NCI-H146 treated with DMSO at 0.1 percent for 48 hours (cell line): Measurements from ENCODE around the gene AMBRA1.
"Not testable (repeated sequence)": the region's sequence is repeated elsewhere in the genome, so short reads cannot be mapped to it uniquely, and the experiment has no call there.

Source experiments
- DNase-seq: peaks from one replicate; lab custom pipeline; 2025; ENCODE audit not compliant: unreplicated experiment; lab: John Stamatoyannopoulos, UW

The AMBRA1 gene

DNA sequence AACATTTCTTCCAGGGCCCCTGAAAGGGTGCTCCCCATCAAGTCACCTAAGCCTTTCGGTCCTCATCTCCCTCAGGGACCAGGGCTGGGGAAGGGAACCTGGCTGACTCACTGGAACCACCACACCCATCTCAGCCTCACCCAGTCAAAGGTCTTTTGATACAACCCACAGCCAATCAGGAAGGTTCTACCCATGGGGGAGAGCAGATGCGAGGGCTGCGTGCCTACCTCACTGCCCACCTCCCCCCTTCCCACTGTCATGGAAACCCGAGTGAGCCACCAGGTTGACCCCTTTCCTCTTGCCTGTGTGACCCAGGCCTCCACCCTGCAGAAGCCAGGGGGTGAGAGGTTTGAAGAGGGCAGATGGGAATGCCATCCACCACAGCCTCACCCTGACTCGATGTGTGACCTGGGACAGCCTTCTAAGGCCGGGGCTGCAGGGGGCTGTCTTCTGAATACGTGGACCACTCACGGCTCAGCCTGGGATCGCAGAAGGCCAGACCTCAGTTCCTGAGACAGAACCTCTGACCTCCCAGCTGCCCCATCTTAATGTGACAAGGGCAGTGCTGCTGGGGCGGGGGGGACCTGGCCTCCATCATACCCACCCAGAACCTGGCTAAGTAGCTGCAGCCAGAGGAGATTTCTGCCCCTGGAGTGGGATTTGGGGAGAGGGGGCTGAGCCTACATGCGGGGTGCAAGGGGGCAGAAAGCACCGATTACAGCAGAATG, 209.7 kb downstream of the AMBRA1 start:
- DNase-seq = no peak

DNA sequence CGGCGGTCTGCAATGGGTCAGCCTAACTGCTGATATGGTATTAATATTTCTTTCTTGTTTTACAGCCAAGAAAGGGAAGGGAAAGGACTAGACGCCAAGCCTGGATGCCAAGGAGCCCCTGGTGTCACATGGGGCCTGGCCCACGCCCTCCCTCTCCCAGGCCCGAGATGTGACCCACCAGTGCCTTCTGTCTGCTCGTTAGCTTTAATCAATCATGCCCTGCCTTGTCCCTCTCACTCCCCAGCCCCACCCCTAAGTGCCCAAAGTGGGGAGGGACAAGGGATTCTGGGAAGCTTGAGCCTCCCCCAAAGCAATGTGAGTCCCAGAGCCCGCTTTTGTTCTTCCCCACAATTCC, 210.4 kb downstream of the AMBRA1 start:
- no peak for DNase-seq

- DNase-seq = peak; percentile 15
Measured at GRCh38 chr11:46382646-46383403, 211.0 kb downstream of the AMBRA1 start.

DNA sequence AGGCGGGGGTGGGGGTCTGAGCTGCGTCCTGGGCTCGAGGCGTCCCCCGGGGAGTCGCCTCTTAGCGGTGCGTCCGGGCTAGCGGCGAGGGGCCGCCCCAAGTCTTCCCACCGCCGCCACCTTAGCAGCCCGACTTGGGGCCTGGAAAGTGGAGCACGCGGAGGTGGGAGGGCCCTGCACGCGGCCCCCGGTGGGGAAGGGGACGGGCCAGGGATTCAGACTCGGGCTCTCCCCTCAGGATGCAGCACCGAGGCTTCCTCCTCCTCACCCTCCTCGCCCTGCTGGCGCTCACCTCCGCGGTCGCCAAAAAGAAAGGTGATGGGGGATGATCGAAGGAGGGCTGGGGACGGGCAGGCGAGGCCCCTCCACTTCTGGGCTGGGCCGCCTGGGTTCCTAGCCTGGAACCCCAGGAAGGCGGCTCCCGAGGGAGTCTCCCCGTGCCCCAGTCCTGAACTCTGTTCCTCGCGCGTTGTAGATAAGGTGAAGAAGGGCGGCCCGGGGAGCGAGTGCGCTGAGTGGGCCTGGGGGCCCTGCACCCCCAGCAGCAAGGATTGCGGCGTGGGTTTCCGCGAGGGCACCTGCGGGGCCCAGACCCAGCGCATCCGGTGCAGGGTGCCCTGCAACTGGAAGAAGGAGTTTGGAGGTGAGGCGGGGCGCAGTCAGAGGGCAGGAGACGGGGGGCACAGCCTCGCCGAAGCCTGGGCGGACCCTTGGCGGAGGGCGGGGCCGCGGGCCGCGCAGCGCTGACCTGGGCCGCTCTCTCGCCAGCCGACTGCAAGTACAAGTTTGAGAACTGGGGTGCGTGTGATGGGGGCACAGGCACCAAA, 211.8 kb downstream of the AMBRA1 start:
- no peak for DNase-seq

- no peak for DNase-seq
Measured at GRCh38 chr11:46381048-46381818, 212.6 kb downstream of the AMBRA1 start, which contains the start of gene MDK. MDK (plus strand) TSS chr11:46381669; CDS start chr11:46382058, 389 bp downstream.

- no peak for DNase-seq
Measured at GRCh38 chr11:46380340-46381047, 213.3 kb downstream of the AMBRA1 start.

DNA sequence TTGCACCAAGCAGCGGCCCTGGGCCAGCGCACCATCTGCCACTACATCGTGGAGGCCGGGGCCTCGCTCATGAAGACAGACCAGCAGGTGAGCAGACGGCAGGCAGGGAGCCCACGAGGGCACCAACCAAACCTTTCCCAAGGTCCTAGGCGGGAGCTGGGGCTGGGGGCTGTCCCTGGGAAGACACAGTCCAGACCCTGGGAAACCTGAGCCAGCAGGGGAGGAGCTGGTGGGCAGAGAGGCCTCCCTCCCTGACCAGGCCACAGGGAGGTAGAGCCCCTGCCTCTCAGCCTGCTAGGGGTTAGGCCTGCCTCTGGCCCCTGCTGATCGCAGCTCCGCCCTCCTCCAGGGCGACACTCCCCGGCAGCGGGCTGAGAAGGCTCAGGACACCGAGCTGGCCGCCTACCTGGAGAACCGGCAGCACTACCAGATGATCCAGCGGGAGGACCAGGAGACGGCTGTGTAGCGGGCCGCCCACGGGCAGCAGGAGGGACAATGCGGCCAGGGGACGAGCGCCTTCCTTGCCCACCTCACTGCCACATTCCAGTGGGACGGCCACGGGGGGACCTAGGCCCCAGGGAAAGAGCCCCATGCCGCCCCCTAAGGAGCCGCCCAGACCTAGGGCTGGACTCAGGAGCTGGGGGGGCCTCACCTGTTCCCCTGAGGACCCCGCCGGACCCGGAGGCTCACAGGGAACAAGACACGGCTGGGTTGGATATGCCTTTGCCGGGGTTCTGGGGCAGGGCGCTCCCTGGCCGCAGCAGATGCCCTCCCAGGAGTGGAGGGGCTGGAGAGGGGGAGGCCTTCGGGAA, 214.1 kb downstream of the AMBRA1 start:
- DNase-seq = not testable (repeated sequence)

DNA sequence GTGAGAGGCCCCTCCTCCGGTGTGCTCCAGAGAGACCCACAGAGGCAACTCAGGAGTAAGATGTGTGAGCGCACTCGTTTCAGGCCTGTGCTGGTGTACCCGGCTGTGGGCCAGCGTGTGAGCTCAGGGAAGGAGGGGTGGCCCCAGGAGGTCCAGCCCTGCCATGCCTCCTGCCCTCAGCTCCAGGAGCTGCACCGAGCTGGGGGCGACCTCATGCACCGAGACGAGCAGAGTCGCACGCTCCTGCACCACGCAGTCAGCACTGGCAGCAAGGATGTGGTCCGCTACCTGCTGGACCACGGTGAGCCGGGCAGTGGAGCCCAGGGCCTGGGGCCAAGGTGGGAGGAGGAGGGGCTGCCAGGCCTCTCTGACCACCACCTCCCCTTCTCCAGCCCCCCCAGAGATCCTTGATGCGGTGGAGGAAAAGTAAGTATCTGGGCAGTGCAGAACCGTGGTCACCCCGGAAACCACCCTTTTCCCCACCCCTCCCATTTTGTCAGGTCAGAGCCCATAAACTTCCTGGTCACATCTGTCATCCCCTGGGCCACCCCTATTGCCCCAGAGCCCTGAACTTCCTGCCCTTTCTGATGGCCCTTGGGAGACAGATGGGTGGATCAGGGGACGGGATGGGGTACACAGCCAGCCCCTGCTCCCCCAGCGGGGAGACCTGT, 214.9 kb downstream of the AMBRA1 start:
- DNase-seq = no peak

DNA sequence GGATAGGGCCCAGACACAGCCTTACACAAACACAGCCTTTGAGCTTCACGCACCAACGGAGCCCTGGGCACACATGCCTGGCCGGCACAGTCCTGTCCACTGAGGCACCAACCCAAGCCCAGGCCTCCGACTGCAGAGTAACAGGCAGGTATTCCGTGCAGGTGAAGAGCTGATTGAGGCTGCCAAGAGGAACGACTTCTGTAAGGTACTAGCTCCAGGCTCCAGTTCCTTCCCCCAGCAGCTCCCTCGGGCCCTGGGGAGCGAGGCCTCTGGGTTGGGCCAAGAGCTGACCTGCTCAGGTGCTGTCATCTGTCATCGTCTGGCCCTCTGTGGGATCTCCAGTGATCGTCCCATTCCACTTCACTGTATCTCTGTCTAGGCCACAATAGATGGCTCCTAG, 215.5 kb downstream of the AMBRA1 start:
- DNase-seq = no peak

GRCh38 chr11:46377831-46378230, 216.0 kb downstream of the AMBRA1 start:
- DNase-seq = no peak

DNA sequence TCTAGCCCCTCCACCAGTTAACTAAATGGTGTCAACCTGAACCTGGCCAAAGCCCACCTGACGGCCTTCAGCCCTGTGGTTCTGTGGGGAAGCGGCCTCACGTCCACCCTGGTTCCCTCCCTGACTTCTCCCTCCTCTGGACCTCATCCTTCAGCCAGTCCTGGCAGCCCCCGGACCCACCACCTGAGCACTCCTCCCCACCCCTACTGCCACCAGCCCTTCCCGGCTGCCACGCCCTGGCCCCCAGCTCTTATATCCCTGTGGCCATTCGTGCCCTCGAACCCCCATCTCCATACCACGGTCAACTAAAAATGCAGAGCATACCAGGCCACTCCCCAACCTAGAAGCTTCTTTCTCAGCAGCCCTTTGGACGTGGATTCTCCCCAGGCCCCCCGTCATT, 216.5 kb downstream of the AMBRA1 start:
- DNase-seq = no peak

DNA sequence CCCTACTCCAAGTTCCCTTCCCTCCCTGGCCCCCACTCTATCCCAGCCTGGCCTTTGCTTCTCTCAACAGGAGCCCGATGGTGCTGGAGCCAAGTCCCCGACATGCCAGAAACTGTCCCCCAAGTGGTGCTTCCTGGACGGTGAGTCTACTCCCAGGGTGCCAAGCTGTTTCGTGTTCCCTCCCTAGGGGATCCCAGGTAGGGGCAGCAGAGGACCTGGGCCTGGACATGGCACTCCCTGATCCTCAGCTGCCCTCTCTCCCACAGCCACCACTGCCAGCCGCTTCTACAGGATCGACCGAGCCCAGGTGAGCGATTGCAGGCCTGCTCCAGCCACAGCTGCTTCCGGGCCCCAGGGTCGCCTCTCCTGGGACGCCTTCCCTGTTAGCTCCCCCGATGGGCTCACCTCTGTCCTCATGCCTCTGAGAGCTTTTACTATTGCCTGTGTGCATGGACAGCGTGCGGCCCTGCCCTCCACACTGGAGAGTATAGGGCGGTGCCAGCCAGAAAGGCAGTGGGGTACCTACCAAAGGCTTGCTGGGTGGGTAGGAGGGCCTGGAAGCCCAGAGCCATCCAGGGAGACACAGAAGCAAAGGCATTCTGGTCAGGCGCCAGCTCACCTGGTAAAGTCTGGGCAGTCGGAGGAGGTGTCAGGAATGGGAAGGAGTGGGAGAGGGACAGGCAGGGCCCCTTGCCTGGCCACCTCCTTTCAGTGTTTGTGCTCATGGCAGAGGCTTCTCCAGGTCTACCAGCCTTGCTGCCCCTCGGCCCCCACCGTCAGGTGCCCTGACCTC, 217.4 kb downstream of the AMBRA1 start:
- no peak for DNase-seq

DNA sequence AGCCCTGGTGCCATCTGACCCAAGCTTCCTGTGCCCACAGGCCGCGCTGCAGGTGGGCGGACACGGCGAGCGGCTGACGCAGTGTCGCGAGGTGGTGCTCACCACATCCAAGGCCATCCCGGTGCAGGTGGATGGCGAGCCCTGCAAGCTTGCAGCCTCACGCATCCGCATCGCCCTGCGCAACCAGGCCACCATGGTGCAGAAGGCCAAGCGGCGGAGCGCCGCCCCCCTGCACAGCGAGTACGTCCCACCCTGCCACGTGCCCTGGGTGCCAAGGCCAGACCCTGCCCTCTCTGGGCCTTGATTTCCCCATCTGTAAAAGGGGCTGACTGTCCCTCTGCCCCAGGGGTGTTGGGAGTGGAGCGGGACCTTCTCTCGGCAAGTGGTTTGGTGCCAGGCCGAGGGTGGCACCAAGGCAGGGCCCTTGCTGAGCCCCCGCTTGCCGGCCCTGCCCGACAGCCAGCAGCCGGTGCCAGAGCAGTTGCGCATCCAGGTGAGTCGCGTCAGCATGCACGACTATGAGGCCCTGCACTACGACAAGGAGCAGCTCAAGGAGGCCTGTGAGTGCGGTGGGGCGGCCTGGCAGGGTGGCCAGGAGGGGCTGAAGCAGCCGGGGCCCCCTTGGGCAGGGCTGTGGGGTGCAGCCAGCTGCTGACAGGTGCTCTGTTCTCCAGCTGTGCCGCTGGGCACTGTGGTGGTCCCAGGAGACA, 218.3 kb downstream of the AMBRA1 start:
- DNase-seq = no peak

DNA sequence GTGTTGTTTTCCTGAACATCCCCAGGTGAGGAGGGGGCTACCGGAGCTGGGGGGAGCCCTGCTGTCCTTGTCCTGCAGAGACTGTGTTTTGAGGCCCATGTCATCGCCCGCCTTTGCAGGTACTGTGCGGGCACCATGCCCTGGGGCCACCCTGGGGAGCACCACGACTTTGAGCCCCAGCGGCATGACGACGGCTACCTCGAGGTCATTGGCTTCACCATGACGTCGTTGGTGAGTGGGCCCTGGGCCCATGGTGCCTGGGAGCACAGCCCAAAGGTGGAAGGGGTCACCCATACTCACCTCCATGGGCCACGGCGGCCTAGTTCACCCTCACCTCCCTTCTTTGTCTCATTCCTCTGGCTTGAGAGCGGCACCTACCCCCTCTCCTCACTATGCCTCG, 219.0 kb downstream of the AMBRA1 start:
- no peak for DNase-seq

GRCh38 chr11:46373787-46374740, 219.8 kb downstream of the AMBRA1 start:
- no peak for DNase-seq

GRCh38 chr11:46372501-46372900, 221.3 kb downstream of the AMBRA1 start:
- DNase-seq = not testable (repeated sequence)
